ENCODE measurements around the gene RAPGEF2. TPM values are rescaled to one million over a fixed set of nuclear protein-coding genes. Genes with fewer than 3 reads are reported as not detected.

Gene RAPGEF2
- total RNA-seq, 1 experiment from 2014 or later = 17.6 TPM

DNA sequence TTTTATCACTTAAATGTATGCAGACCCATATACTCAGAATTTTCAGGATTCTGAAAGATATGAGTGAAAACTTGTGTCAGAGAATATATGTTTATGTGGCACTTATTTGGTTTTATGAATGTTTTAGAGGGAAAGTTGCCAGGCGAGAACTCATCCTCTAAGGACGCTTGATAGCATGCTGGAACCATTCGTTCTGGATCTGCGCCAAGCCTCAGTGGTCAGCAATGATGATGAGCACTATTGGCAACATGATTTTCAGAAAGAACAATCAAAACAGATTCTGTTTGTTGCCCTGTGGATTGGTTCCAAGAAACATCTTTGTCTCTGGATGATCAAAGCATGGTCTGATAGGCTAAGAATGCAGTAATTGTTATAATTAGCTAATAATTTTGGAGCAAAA is 32.1 kb upstream of the RAPGEF2 start:
- TF ChIP-seq, protein P1, sequence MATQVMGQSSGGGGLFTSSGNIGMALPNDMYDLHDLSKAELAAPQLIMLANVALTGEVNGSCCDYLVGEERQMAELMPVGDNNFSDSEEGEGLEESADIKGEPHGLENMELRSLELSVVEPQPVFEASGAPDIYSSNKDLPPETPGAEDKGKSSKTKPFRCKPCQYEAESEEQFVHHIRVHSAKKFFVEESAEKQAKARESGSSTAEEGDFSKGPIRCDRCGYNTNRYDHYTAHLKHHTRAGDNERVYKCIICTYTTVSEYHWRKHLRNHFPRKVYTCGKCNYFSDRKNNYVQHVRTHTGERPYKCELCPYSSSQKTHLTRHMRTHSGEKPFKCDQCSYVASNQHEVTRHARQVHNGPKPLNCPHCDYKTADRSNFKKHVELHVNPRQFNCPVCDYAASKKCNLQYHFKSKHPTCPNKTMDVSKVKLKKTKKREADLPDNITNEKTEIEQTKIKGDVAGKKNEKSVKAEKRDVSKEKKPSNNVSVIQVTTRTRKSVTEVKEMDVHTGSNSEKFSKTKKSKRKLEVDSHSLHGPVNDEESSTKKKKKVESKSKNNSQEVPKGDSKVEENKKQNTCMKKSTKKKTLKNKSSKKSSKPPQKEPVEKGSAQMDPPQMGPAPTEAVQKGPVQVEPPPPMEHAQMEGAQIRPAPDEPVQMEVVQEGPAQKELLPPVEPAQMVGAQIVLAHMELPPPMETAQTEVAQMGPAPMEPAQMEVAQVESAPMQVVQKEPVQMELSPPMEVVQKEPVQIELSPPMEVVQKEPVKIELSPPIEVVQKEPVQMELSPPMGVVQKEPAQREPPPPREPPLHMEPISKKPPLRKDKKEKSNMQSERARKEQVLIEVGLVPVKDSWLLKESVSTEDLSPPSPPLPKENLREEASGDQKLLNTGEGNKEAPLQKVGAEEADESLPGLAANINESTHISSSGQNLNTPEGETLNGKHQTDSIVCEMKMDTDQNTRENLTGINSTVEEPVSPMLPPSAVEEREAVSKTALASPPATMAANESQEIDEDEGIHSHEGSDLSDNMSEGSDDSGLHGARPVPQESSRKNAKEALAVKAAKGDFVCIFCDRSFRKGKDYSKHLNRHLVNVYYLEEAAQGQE (IDR thresholded peaks at IDR 0.05; ENCODE audit: insufficient read depth in 1 of 2, low read depth in 2 of 2, low read length in 1 of 2) = no peak
- TF ChIP-seq POLR2AphosphoS5 (IDR thresholded peaks at IDR 0.05; ENCODE audit: low read depth, low read length) (no peak), TCF7L2 (IDR thresholded peaks at IDR 0.05; ENCODE audit: low read depth, low read length) (no peak), SIN3A (IDR thresholded peaks at IDR 0.05; ENCODE audit: borderline replicate concordance, insufficient read depth, low read depth, low read length) (no peak)
- TF ChIP-seq, protein P2, sequence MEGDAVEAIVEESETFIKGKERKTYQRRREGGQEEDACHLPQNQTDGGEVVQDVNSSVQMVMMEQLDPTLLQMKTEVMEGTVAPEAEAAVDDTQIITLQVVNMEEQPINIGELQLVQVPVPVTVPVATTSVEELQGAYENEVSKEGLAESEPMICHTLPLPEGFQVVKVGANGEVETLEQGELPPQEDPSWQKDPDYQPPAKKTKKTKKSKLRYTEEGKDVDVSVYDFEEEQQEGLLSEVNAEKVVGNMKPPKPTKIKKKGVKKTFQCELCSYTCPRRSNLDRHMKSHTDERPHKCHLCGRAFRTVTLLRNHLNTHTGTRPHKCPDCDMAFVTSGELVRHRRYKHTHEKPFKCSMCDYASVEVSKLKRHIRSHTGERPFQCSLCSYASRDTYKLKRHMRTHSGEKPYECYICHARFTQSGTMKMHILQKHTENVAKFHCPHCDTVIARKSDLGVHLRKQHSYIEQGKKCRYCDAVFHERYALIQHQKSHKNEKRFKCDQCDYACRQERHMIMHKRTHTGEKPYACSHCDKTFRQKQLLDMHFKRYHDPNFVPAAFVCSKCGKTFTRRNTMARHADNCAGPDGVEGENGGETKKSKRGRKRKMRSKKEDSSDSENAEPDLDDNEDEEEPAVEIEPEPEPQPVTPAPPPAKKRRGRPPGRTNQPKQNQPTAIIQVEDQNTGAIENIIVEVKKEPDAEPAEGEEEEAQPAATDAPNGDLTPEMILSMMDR (IDR thresholded peaks at IDR 0.05) = no peak
- Histone ChIP-seq H3K4me1 (ENCODE audit: control insufficient read depth, insufficient read depth, low read length) (no peaks in the 10 kb centered on the region), H3K27ac (ENCODE audit: low read length) (no peak overlapping the region), H3K9me3 (ENCODE audit: control insufficient read depth, insufficient read depth, low read depth, low read length) (no peaks in the 10 kb centered on the region), H3K4me3 (ENCODE audit: low read depth in 2 of 2, low read length in 2 of 2) (no peak overlapping the region), H3K27me3 (ENCODE audit: control insufficient read depth, insufficient read depth, low read length) (no peaks in the 10 kb centered on the region), H3K36me3 (ENCODE audit: control insufficient read depth, insufficient read depth, low read length) (no peaks in the 10 kb centered on the region)
- ChIA-PET POLR2A (no interaction called here), CTCF (no interaction called here)
- intact Hi-C loops (cut with micrococcal nuclease; ENCODE audit: unreplicated experiment) = no loop called here
- no TSS peak for BruUV-seq (replicated peaks)
- in situ Hi-C loops (cut with HindIII; ENCODE audit: low pct_unique_long_range_greater_than_20kb, low sequenced_read_pairs) = no loop called here
- DNase-seq (ENCODE audit: low read depth, low spot score) (no peak), ATAC-seq (no peak)

DNA sequence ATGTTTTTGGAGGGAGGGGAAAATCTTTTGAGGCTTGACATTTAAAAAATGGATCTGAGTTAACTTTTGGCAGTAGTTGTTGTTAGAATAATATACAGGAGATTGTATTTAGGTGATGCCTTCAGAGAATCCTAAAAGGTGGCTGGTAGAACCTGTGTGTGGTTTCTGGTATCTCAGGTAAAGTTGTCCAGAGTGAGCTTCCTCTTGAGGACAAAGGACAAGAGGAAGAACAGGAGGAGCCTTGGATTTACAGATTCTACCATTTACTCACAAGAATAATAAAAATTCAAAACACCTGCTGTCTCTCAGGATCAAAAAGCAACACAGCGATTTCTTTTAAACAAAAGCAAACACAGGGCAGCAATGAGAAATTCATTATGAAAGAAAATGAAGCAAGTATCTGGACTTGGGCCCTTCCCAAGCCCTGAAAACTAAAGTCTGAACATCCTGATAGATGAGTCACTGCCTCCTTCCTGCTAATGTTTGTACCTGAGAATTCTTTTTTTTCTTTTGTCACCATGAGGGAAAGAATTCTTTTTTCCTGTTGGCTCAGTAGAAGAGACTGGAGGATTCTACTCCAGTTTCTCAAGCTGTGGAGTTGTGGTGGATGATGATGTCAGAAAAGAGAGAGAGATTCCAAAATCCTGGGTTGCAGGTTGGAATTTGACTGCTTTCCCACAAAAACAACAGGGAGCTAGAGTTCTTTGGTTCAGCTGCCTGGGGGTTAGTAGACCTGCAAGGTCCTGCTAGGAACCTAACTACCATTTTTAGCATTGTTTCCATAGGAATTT is 31.5 kb upstream of the RAPGEF2 start:
- intact Hi-C loops (cut with micrococcal nuclease; ENCODE audit: unreplicated experiment) = no loop called here

More for the DNA sequence above, 31.5 kb upstream of the RAPGEF2 start:
- H3K4me3 ChIP-seq (ENCODE audit: low read depth in 2 of 2, low read length in 2 of 2) = no peak overlapping the region
- no peak for DNase-seq (ENCODE audit: low read depth, low spot score)
- no peaks in the 10 kb centered on the region for H3K4me1 ChIP-seq (ENCODE audit: control insufficient read depth, insufficient read depth, low read length)
- ChIA-PET POLR2A (no interaction called here), CTCF (no interaction called here)
- in situ Hi-C loops (cut with HindIII; ENCODE audit: low pct_unique_long_range_greater_than_20kb, low sequenced_read_pairs) = no loop called here
- no peaks in the 10 kb centered on the region for H3K27me3 ChIP-seq (ENCODE audit: control insufficient read depth, insufficient read depth, low read length)
- H3K36me3 ChIP-seq (ENCODE audit: control insufficient read depth, insufficient read depth, low read length) = no peaks in the 10 kb centered on the region
- no TSS peak for BruUV-seq (replicated peaks)
- H3K27ac ChIP-seq (ENCODE audit: low read length) = no peak overlapping the region
- H3K9me3 ChIP-seq (ENCODE audit: control insufficient read depth, insufficient read depth, low read depth, low read length) = no peaks in the 10 kb centered on the region
- no peak for TF ChIP-seq TCF7L2 (IDR thresholded peaks at IDR 0.05; ENCODE audit: low read depth, low read length)
- ATAC-seq = no peak

All from Panc1 (cell line).